ENCODE measurements around the gene LAX1. TPM values are rescaled to one million over a fixed set of nuclear protein-coding genes. Genes with fewer than 3 reads are reported as not detected.

LAX1 gene
- total and polyA plus RNA-seq, 10 of the 15 experiments (the other 5 are each of a cell fraction or from before 2014, with no cell fraction given), result 2.1 to 15.0 (median 9.0) TPM

DNA sequence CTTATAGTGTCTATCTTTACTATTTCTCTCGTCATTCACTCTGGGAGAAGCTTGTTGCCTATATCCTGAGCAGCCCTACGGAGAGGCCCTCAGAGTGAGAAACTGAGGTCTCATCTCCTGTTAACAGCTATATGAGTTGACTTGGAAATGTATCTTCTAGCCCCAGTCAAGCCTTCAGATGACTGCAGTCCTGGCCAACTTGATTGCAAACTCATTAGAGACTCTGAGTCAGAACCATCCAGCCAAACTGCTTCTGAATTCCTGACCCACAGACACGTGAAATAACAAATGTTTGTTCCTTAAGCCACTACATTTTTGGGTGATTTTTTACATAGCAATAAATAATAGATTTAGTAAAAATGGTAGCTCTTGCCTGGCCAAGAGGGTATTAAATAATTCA, 26.5 kb downstream of the LAX1 start:
- H3K27me3 ChIP-seq (replicated peaks in 1 of 2; ENCODE audit: control insufficient read depth in 2 of 2, insufficient read depth in 2 of 2, low read length in 1 of 2), result no peaks in the 10 kb centered on the region
- H3K4me3 ChIP-seq, result no peak overlapping the region
- no peaks in the 10 kb centered on the region for H4K20me1 ChIP-seq (ENCODE audit: control insufficient read depth, insufficient read depth)
- TF ChIP-seq DPF2 (IDR thresholded peaks at IDR 0.05), result no peak
- no peak for TF ChIP-seq CHD2 (IDR thresholded peaks at IDR 0.05; ENCODE audit: borderline replicate concordance, low read depth, low read length)
- TF ChIP-seq ZNF217 (IDR thresholded peaks at IDR 0.05), result no peak
- no peak for TF ChIP-seq SMARCA5 (IDR thresholded peaks at IDR 0.05)
- TF ChIP-seq POLR2AphosphoS2 (IDR thresholded peaks at IDR 0.05; ENCODE audit: low read depth, low read length), result no peak
- TF ChIP-seq IRF4 (IDR thresholded peaks at IDR 0.05; ENCODE audit: low read depth, low read length), result no peak
- TF ChIP-seq GATAD2B (conservative IDR thresholded peaks at IDR 0.05; ENCODE audit: low read depth), result no peak
- no peak for TF ChIP-seq PML (IDR thresholded peaks at IDR 0.05; ENCODE audit: low read length)
- intact Hi-C loops (cut with micrococcal nuclease; ENCODE audit: unreplicated experiment), result no loop called here
- ChIA-PET RAD21 (ENCODE audit: unreplicated experiment) (interaction anchor here (0.6 kb wide), 2 partner anchors 8 to 14 kb away, joined by 3 read pairs; no protein-coding TSS in a partner anchor), CTCF (no interaction called here), SMC1A (ENCODE audit: uncharacterized antibody, unreplicated experiment) (interaction anchor here (0.9 to 1.3 kb wide), 2 partner anchors 25 to 27 kb away, joined by 3 to 5 read pairs; partner anchors contain the start of gene LAX1), POLR2A (no interaction called here)
- WGBS (ENCODE audit: insufficient coverage, insufficient replicate concordance, low lambda C conversion rate, missing lambda C conversion rate), result 82% methylated on average over 3 of the region's 3 CpGs
- peaks cover 10% of the 10 kb centered on the region for H3K79me2 ChIP-seq (ENCODE audit: control insufficient read depth, insufficient read depth, low read length)
- H3K27ac ChIP-seq (ENCODE audit: control insufficient read depth, insufficient read depth), result no peak overlapping the region
- ATAC-seq (no peak), FAIRE-seq (no peak), DNase-seq (ENCODE audit: low read depth, low spot score) (no peak)
- no peaks in the 10 kb centered on the region for H3K9me3 ChIP-seq (replicated peaks; ENCODE audit: control insufficient read depth, insufficient read depth, low read length)
- no peaks in the 10 kb centered on the region for H3K36me3 ChIP-seq (ENCODE audit: control insufficient read depth in 2 of 2, insufficient read depth in 2 of 2, low read length in 1 of 2)
- peaks cover 4% of the 10 kb centered on the region; the same call in 1 of the 2 replicates for H3K4me1 ChIP-seq (ENCODE audit: control insufficient read depth, insufficient read depth, low read length)
- no peak overlapping the region for H3K4me2 ChIP-seq (ENCODE audit: control insufficient read depth, insufficient read depth)
- in situ Hi-C loops (cut with MboI), result no loop called here
- no TSS peak for BruUV-seq (replicated peaks)
- no peak overlapping the region for H3K9ac ChIP-seq (ENCODE audit: control insufficient read depth, insufficient read depth, low read length)
- H2AFZ ChIP-seq (ENCODE audit: control insufficient read depth, low read depth, low read length), result no peak overlapping the region

- SMC1A ChIA-PET (ENCODE audit: uncharacterized antibody, unreplicated experiment), result no interaction called here
- H3K9me3 ChIP-seq (replicated peaks; ENCODE audit: control insufficient read depth, insufficient read depth, low read length), result no peaks in the 10 kb centered on the region
- H3K79me2 ChIP-seq (ENCODE audit: control insufficient read depth, insufficient read depth, low read length), result peaks cover 20% of the 10 kb centered on the region
- no TSS peak for BruUV-seq (replicated peaks)
- DNase-seq (ENCODE audit: low read depth, low spot score), result no peak
- peaks cover 4% of the 10 kb centered on the region; the same call in 1 of the 2 replicates for H3K4me1 ChIP-seq (ENCODE audit: control insufficient read depth, insufficient read depth, low read length)
- no peak overlapping the region for H2AFZ ChIP-seq (ENCODE audit: control insufficient read depth, low read depth, low read length)
- H3K36me3 ChIP-seq (ENCODE audit: control insufficient read depth in 2 of 2, insufficient read depth in 2 of 2, low read length in 1 of 2), result 0 out of 4 replicates have a peak, but pooled peaks cover 0 to 3% of the 10 kb centered on the region in 2 experiments
- no peak for TF ChIP-seq SMC3 (IDR thresholded peaks at IDR 0.05; ENCODE audit: borderline replicate concordance, low read length)
- no peak for TF ChIP-seq HCFC1 (IDR thresholded peaks at IDR 0.05; ENCODE audit: low read length)
- no peak for TF ChIP-seq BRCA1 (IDR thresholded peaks at IDR 0.05; ENCODE audit: low read depth, low read length)
- TF ChIP-seq RB1 (IDR thresholded peaks at IDR 0.05; ENCODE audit: borderline replicate concordance), result no peak
- TF ChIP-seq TARDBP (IDR thresholded peaks at IDR 0.05; ENCODE audit: borderline replicate concordance), result no peak
- no peak for TF ChIP-seq HDGF (IDR thresholded peaks at IDR 0.05)
- TF ChIP-seq POU2F2 (IDR thresholded peaks at IDR 0.05; ENCODE audit: borderline replicate concordance, low read depth, low read length), result no peak
- TF ChIP-seq MTA2 (IDR thresholded peaks at IDR 0.05; ENCODE audit: low read depth), result no peak
- no peak for TF ChIP-seq ZNF217 (IDR thresholded peaks at IDR 0.05)
- TF ChIP-seq CHD2 (IDR thresholded peaks at IDR 0.05; ENCODE audit: borderline replicate concordance, low read depth, low read length), result no peak
- TF ChIP-seq NBN (IDR thresholded peaks at IDR 0.05), result no peak
- no peak for TF ChIP-seq ASH2L (IDR thresholded peaks at IDR 0.05; ENCODE audit: borderline replicate concordance, low read depth)
- TF ChIP-seq, protein P1, sequence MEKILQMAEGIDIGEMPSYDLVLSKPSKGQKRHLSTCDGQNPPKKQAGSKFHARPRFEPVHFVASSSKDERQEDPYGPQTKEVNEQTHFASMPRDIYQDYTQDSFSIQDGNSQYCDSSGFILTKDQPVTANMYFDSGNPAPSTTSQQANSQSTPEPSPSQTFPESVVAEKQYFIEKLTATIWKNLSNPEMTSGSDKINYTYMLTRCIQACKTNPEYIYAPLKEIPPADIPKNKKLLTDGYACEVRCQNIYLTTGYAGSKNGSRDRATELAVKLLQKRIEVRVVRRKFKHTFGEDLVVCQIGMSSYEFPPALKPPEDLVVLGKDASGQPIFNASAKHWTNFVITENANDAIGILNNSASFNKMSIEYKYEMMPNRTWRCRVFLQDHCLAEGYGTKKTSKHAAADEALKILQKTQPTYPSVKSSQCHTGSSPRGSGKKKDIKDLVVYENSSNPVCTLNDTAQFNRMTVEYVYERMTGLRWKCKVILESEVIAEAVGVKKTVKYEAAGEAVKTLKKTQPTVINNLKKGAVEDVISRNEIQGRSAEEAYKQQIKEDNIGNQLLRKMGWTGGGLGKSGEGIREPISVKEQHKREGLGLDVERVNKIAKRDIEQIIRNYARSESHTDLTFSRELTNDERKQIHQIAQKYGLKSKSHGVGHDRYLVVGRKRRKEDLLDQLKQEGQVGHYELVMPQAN (conservative IDR thresholded peaks at IDR 0.05), result no peak
- TF ChIP-seq EP300 (IDR thresholded peaks at IDR 0.05; ENCODE audit: borderline replicate concordance in 1 of 2, control insufficient read depth in 1 of 2, low read depth in 2 of 2, low read length in 2 of 2), result no peak
- RAD21 ChIA-PET (ENCODE audit: unreplicated experiment), result interaction anchor here (0.6 kb wide), 1 partner anchor 131 kb away, joined by 4 read pairs; no protein-coding TSS in a partner anchor
- no peak overlapping the region for H3K9ac ChIP-seq (ENCODE audit: control insufficient read depth, insufficient read depth, low read length)
- no peak overlapping the region for H3K4me3 ChIP-seq
- H3K27ac ChIP-seq (ENCODE audit: control insufficient read depth, insufficient read depth), result no peak overlapping the region
- no peaks in the 10 kb centered on the region for H3K27me3 ChIP-seq (replicated peaks in 1 of 2; ENCODE audit: control insufficient read depth in 2 of 2, insufficient read depth in 2 of 2, low read length in 1 of 2)
- POLR2A ChIA-PET, result interaction anchor here (0.6 kb wide), 2 partner anchors 171 to 498 kb away, joined by 3 to 6 read pairs; no protein-coding TSS in a partner anchor
- no peak for ATAC-seq
- in situ Hi-C loops (cut with MboI) (no loop called here), intact Hi-C loops (cut with micrococcal nuclease; ENCODE audit: unreplicated experiment) (no loop called here)
- no peak overlapping the region for H3K4me2 ChIP-seq (ENCODE audit: control insufficient read depth, insufficient read depth)
- 69% methylated on average over 2 of the region's 2 CpGs for WGBS (ENCODE audit: insufficient coverage, insufficient replicate concordance, low lambda C conversion rate, missing lambda C conversion rate)
- CTCF ChIA-PET, result no interaction called here
- no peaks in the 10 kb centered on the region for H4K20me1 ChIP-seq (ENCODE audit: control insufficient read depth, insufficient read depth)
- FAIRE-seq, result no peak
These were observed 27.5 kb downstream of the LAX1 start for GRCh38 chr1:203792486-203792885.

Data from GM12878 (cell line).